Renal pelvis (tissue), 4 donors: ENCODE results near the gene OCRL. TPM values are rescaled to one million over a fixed set of nuclear protein-coding genes. Genes with fewer than 3 reads are reported as not detected.
A peak's percentile ranks its signal among the peaks of the same experiment; 100 is the strongest.
"Not testable (repeated sequence)": the region's sequence is repeated elsewhere in the genome, so short reads cannot be mapped to it uniquely, and the experiment has no call there.

Experiments used
- DNase-seq: peaks from one replicate; pipeline ENCODE4 v3.0.0-alpha.2; 2013
- polyA plus RNA-seq, 3 donors: library from polyadenylated mRNA; unstranded; fragments of 120-200 nt; gene quantifications; one replicate each; pipeline ENCODE4 v1.2.1, GENCODE V29; 2013; ENCODE audit not compliant: insufficient read length in 3 of 3

The OCRL gene
- polyA plus RNA-seq, 3 donors = 26.9 to 32.6 (median 29.4) TPM

GRCh38 chrX:129529685-129530281 is 10.3 kb upstream of the OCRL start:
- DNase-seq = no peak

- DNase-seq = no peak
Observed at GRCh38 chrX:129530410-129530809, 9.6 kb upstream of the OCRL start.

- no peak for DNase-seq
Observed at GRCh38 chrX:129531132-129531531, 8.9 kb upstream of the OCRL start.

DNA sequence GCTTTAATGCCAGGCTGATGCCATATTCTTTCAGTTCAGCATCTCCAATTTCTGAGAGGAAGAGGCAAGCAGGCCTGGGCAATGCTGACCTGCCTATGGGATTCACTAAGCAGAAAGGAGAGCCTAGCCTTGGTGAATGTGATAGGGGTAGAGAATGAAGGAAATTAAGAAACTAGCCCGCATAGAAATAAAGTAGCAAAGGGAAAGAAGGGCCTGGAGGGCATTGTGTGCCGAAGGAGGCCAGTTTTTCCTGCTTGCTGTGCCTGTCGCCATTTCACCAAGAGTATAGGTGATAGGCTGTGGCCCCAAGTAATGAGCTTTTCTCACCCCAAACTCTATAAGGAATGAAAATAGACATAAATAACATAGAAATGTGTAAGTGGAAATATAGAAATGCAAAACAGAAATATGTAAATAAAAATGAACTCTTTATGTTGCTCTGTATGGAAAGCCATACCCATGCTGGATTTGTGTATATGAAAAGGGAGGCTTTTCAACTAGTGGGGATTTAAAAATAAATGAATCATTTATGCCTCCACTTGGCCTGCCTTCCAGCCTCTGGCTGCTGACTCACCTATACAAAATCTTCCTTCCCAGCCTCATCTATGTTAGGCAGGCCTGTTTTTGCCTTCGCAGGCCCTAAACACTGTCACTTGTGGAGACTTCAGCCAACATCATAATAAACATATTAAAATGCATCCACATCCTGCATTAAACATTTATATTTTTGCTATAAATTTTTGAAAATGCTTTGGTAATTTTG is 5.1 kb upstream of the OCRL start:
- no peak for DNase-seq

DNA sequence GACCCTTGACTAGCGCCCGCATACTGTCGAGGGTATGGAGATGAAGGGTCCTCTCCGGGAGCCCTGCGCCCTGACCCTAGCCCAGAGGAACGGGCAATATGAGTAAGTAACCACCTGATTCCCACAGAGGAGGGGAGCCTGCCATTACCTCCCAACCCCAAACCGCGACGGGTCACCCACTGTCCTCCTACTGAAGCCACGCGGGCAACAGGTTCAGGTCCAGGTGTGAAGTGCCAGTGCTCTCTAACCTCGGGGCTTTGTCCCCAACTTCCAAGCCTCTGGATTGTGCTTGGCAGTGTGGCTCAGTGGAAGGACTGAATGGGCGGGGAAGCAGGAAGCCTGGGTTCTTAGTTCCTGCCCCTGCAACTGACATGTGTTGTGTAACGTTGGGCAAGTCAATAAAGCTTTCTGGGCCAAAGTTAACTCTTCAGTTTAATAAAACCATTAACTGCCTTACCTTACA is 694 bp downstream of the OCRL start:
- DNase-seq = no peak

- DNase-seq = no peak
Observed at GRCh38 chrX:129544780-129545179, 4.7 kb downstream of the OCRL start.

DNA sequence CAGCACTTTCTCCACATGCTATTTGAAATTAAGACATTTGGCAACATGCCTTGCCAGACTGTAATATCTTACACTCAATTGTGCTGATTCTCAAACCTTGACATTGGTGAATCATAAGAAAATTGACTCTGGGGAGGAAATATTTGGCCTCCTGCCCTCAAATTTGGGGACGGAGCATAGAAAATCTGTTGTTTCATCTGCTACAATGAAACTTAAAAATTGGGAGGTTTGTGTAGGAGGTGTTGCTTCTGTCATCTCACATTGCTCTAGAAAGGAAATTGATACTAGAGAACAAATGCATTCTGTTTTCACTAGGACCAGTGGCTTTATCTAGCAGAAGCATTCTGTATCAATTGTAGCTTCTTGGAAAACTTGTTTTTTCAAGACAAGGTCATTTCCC is 5.3 kb downstream of the OCRL start:
- DNase-seq = no peak

- no peak for DNase-seq
Observed at GRCh38 chrX:129549124-129549523, 9.1 kb downstream of the OCRL start.

DNA sequence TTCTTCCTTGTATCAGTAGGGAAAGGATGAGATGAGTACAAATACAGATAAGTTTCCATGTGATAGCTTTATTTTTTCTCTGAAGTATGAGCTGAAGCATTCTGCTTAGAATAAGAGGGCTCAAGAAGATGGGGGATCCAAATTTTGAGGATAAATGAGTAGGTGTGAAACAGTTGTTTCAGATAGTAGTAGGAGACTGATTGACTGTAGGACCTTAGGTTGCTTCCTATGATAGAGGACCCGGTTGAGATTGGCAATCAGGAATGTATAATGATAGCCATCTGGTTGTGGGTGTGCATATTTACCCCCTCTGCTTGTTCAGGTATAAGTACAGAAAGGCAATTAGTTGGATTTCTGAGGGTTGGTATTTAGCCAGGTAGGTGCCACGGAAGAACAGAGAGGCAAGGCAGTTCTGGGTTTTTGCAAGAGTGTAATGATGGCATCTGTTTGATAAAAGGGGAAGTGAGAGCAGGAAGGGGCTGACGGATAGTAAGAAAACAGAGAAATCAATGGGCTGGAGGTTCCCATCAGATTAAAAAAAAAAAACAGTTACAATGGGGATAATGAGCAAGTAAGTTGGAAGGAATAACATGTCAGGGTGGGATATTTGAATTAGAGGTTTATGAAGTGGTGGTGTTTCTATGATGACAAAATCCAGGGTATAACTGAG is 13.7 kb downstream of the OCRL start:
- no peak for DNase-seq

DNA sequence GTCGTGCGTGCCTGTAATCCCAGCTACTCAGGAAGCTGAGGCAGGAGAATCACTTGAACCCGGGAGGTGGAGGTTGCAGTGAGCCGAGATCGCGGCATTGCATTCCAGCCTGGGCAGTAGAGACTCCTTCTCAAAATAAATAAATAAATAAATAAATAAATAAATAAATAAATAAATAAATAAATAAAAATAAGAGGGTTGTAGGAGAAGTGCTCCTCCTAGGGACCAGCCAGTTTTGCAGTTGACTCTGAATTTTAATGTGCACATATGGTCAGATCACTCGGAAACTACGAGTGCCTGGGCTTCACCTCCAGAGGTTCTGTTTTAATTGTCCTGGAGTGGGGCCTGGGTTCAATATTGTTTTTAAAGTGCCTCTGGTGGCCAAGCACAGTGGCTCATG is 14.8 kb downstream of the OCRL start:
- not testable (repeated sequence) for DNase-seq

- no peak for DNase-seq
Observed at GRCh38 chrX:129556806-129557315, 16.8 kb downstream of the OCRL start.

- no peak for DNase-seq
Observed at GRCh38 chrX:129557844-129558480, 17.9 kb downstream of the OCRL start.

GRCh38 chrX:129559783-129560182 is 19.7 kb downstream of the OCRL start:
- no peak for DNase-seq

- no peak for DNase-seq
Observed at GRCh38 chrX:129561453-129561852, 21.4 kb downstream of the OCRL start.

- not testable (repeated sequence) for DNase-seq
Observed at GRCh38 chrX:129564345-129564744, 24.3 kb downstream of the OCRL start.

GRCh38 chrX:129565046-129565650 is 25.1 kb downstream of the OCRL start:
- DNase-seq = peak; percentile 35

GRCh38 chrX:129566073-129566472 is 26.0 kb downstream of the OCRL start:
- no peak for DNase-seq

DNA sequence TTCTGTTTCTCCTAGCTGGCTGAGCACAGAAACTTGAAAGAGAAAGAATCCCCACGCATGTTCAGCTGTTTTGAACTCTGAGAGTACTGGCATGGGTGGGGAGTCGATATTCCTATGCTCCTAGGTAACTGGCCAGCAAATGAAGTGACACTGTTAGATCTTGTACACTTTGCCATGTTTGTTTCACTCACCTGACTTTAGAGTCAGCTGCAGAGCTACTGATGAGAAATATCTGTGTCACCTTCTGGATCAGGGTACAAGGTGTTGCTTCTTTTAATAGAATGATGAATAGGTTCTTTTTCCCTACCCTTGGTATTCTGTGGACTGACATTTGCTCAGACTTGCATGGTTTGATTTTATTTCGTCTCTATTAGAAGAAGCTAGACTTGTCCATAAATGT is 28.3 kb downstream of the OCRL start:
- DNase-seq = no peak

DNA sequence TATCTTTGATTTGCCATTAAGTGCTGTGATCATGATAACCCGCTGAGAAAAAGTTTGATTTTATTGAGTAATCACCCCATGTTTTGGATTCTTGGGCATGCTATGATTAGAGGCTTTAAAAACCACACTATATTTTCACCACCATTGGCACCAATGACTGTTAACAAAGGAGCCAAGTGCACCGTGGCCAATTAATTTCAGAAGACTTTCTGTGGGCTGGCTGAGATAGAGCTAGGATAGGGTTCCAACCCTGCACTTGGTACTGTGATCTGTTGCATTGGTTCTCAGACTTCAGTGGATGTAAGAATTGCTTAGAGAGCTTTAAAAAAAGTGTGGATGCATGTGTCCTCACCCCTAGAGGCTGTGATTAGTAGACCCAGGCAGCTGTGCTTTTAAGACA is 32.4 kb downstream of the OCRL start:
- no peak for DNase-seq

DNA sequence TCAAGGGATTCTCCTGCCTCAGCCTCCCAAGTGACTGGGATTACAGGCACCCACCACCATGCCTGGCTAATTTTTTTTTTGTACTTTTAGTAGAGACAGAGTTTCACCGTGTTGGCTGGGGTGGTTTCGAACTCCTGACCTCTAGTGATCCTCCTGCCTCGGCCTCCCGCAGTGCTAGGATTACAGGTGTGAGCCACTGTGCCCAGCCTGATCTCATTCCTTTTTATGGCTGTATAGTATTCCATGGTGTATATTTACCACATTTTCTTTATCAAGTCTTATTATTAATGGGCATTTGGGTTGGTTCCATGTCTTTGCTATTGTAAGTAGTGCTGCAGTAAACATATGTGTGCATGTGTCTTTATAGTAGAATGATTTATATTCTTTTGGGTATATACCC is 33.6 kb downstream of the OCRL start:
- DNase-seq = not testable (repeated sequence)

- no peak for DNase-seq
Observed at GRCh38 chrX:129574214-129574613, 34.2 kb downstream of the OCRL start.

DNA sequence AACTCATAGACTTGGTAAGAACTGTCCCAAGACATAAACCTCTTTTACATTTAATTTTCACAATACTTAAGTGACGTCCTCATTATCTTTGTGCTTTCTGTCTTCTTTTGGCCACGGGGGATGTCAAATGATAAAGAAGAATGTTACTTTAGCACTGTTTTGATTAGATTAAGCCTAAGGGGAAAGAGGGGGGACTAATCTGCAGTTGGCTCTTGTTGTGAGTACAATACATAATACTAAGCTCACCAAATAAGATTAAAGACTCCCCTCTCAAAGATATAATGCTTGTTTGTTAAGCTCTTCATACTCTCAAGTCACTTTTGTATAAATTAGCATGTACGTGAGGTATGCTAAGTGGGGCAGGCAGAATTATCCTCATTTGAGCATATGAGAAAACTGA is 36.5 kb downstream of the OCRL start:
- DNase-seq = no peak
